Naive B cell (primary cell): ENCODE data around the gene TMSB15A. TPM values are rescaled to one million over a fixed set of nuclear protein-coding genes. Genes with fewer than 3 reads are reported as not detected.
"Not testable (repeated sequence)": the region's sequence is repeated elsewhere in the genome, so short reads cannot be mapped to it uniquely, and the experiment has no call there.

Experiments used
- ATAC-seq, 2 donors: fragments of 150-1000 bp; cut with Tn5 transposase; 2 replicates each; pipeline ENCODE4 v1.10.0; 2021; ENCODE audit warnings: low read depth in 2 of 2, mild to moderate bottlenecking in 2 of 2, moderate library complexity in 2 of 2
- DNase-seq: peaks from one replicate; pipeline ENCODE4 v3.0.0; 2022
- H3K27ac Mint-ChIP-seq, 6 donors: one replicate each; pipeline ENCODE4 v1.8.0; 2020 to 2022; ENCODE audit warnings: mild to moderate bottlenecking in 6 of 6, mixed read lengths in 6 of 6, moderate library complexity in 5 of 6, inconsistent platforms in 2 of 6
- H3K27me3 Mint-ChIP-seq, 3 donors: one replicate each; pipeline ENCODE4 v1.8.0; 2021 to 2022; ENCODE audit warnings: mixed read lengths in 3 of 3, mild to moderate bottlenecking in 1 of 3
- H3K36me3 Mint-ChIP-seq, 2 donors: one replicate each; pipeline ENCODE4 v1.8.0; 2020 to 2022; ENCODE audit warnings: mixed read lengths in 2 of 2, inconsistent platforms in 1 of 2, mild to moderate bottlenecking in 1 of 2
- H3K4me1 Mint-ChIP-seq, 3 donors: one replicate each; pipeline ENCODE4 v1.8.0; 2020 to 2022; ENCODE audit warnings: mixed read lengths in 3 of 3, inconsistent platforms in 1 of 3, mild to moderate bottlenecking in 1 of 3, moderate library complexity in 1 of 3
- H3K4me3 Mint-ChIP-seq, 8 donors: one replicate each; pipeline ENCODE4 v1.8.0; 2020 to 2022; ENCODE audit warnings: mild to moderate bottlenecking in 8 of 8, mixed read lengths in 8 of 8, moderate library complexity in 8 of 8, inconsistent platforms in 2 of 8
- H3K9me3 Mint-ChIP-seq, 7 donors: one replicate each; pipeline ENCODE4 v1.8.0; 2020 to 2022; ENCODE audit warnings: mixed read lengths in 7 of 7, mild to moderate bottlenecking in 5 of 7, inconsistent platforms in 2 of 7, moderate library complexity in 1 of 7
- polyA plus RNA-seq, 6 donors: library from polyadenylated mRNA; unstranded; fragments of 300-500 nt; fragmentation: Illumina TruSeq; gene quantifications; one replicate each; pipeline ENCODE4 v1.2.3, GENCODE V29; 2021; ENCODE audit warnings: low read depth in 6 of 6

Gene TMSB15A
- polyA plus RNA-seq, 6 donors from 2014 or later, result not detected

GRCh38 chrX:102470215-102470614 is 46.3 kb downstream of the TMSB15A start:
- not testable (repeated sequence) for DNase-seq, H3K4me3 Mint-ChIP-seq, H3K27me3 Mint-ChIP-seq, ATAC-seq, H3K4me1 Mint-ChIP-seq, H3K36me3 Mint-ChIP-seq, H3K9me3 Mint-ChIP-seq, H3K27ac Mint-ChIP-seq

Other genes with a start within 250 kb of the TMSB15A start
- not detected for gene NXF2B, start 76.7 kb downstream of the TMSB15A start, polyA plus RNA-seq
- gene TCP11X2, start 44.9 kb downstream of the TMSB15A start, polyA plus RNA-seq, result not detected
- 10 to 100 TPM in 3 of 6 donors, 1 to 10 TPM in 3; 6.9 to 18.9 (median 10.2) TPM for gene ARMCX5, start 82.8 kb upstream of the TMSB15A start, polyA plus RNA-seq
- gene GPRASP1, start 134.7 kb upstream of the TMSB15A start, polyA plus RNA-seq, result 1 to 10 TPM in 5 of 6 donors, not detected in 1; 1.2 to 4.8 (median 3.0) TPM
- 1 to 10 TPM in 1 of 6 donors, under 1 TPM in 5; 0.19 to 2.9 (median 0.27) TPM for gene GPRASP2, start 195.7 kb upstream of the TMSB15A start, polyA plus RNA-seq
- gene GPRASP3, start 204.0 kb upstream of the TMSB15A start, polyA plus RNA-seq, result under 1 TPM in 4 of 6 donors, not detected in 2; 0.23 to 0.57 (median 0.38) TPM